HCT116 (cell line): ENCODE measurements around the gene COL9A3. TPM values are rescaled to one million over a fixed set of nuclear protein-coding genes. Genes with fewer than 3 reads are reported as not detected.

ENCODE experiments used
- ATAC-seq: fragments of 200-7000 bp; cut with Tn5 transposase; 2 replicates; pipeline ENCODE4 v1.9.1; 2020; ENCODE audit warnings: mild to moderate bottlenecking, moderate library complexity
- BruUV-seq: library from RNA; stranded (reverse); fragments of 400-500 nt; replicated peaks from 2 replicates; lab custom pipeline; 2021; lab: Mats Ljungman, UMichigan
- CTCF ChIA-PET: fragments of 300-600 bp; sonication (Branson Sonifier 250); formaldehyde crosslinking; loops from one replicate; lab custom pipeline; 2021; ENCODE audit warnings: antibody characterized with exemption; lab: Charles Lee
- POLR2A ChIA-PET: fragments of 300-600, 350-600 bp; sonication (Branson Sonifier 250); formaldehyde crosslinking; loops from one replicate; lab custom pipeline; 2021; ENCODE audit warnings: antibody characterized with exemption; lab: Charles Lee
- RAD21 ChIA-PET, 2 experiments: fragments of 300-600 bp; sonication (Branson Sonifier 250); formaldehyde crosslinking; loops; one replicate each; lab custom pipeline; 2023; ENCODE audit warnings: low total read pairs in 2 of 2; ENCODE audit not compliant: uncharacterized antibody in 2 of 2, unreplicated experiment in 2 of 2, low non-redundant PET in 1 of 2; lab: Charles Lee
- DNase-seq: peaks from one replicate; pipeline ENCODE4 v3.0.0-alpha.2; 2010; ENCODE audit warnings: low read depth, low spot score
- H2AFZ ChIP-seq: fragments of 200-600 bp; shearing (Covaris generic), sonication (generic); 2 replicates; pipeline ENCODE4 v1.6.1; 2017; ENCODE audit warnings: low read depth, mixed run types, mixed read lengths, antibody characterized with exemption, low read length; ENCODE audit not compliant: poor library complexity, severe bottlenecking
- H3K27ac ChIP-seq: 2 replicates; pipeline ENCODE4 v1.5.1; 2012; ENCODE audit warnings: low read depth, low read length
- H3K27me3 ChIP-seq: fragments of 200-600 bp; sonication (generic); 2 replicates; pipeline ENCODE4 v1.6.1; 2016; ENCODE audit warnings: mixed run types, low read length, mixed read lengths; ENCODE audit not compliant: insufficient read depth
- H3K36me3 ChIP-seq, 2 experiments: fragments of 200-500 bp in 1 of 2; fragments of 200-600 bp in 1 of 2; sonication (Bioruptor generic) in 1 of 2; sonication (generic) in 1 of 2; 2 replicates each; pipeline versions ENCODE4 v1.5.1 to v1.6.1; 2014 to 2016; ENCODE audit warnings: low read length in 2 of 2, inconsistent platforms in 1 of 2, mixed read lengths in 1 of 2, mixed run types in 1 of 2; ENCODE audit not compliant: insufficient read depth in 2 of 2, control insufficient read depth in 1 of 2
- H3K4me1 ChIP-seq, 2 experiments: fragments of 200-600 bp in 1 of 2; sonication (generic) in 1 of 2; 2 replicates each; pipeline versions ENCODE4 v1.5.1 to v1.6.1; 2012 to 2017; ENCODE audit warnings: low read length in 2 of 2, inconsistent platforms in 1 of 2, mild to moderate bottlenecking in 1 of 2, mixed read lengths in 1 of 2, mixed run types in 1 of 2, moderate library complexity in 1 of 2; ENCODE audit not compliant: insufficient read depth in 2 of 2, control insufficient read depth in 1 of 2
- H3K4me2 ChIP-seq: fragments of 200-600 bp; sonication (generic); 2 replicates; pipeline ENCODE4 v1.6.1; 2017; ENCODE audit warnings: mixed run types, low read length, mixed read lengths
- H3K4me3 ChIP-seq, 2 experiments: fragments of 200-600 bp in 1 of 2; sonication (generic) in 1 of 2; replicated peaks in 1 of 2; 2 replicates each; pipeline ENCODE4 v1.5.1; 2011 to 2016; ENCODE audit warnings: low read length in 2 of 2, control low read depth in 1 of 2, low read depth in 1 of 2, mild to moderate bottlenecking in 1 of 2, mixed read lengths in 1 of 2, mixed run types in 1 of 2
- H3K79me2 ChIP-seq: fragments of 200-600 bp; sonication (generic); 2 replicates; pipeline ENCODE4 v1.6.1; 2017; ENCODE audit warnings: mild to moderate bottlenecking, mixed run types, low read length, moderate library complexity, mixed read lengths; ENCODE audit not compliant: insufficient read depth
- H3K9ac ChIP-seq: fragments of 200-600 bp; sonication (generic); 2 replicates; pipeline ENCODE4 v1.6.1; 2016; ENCODE audit warnings: low read length, mixed read lengths
- H3K9me2 ChIP-seq: fragments of 200-600 bp; sonication (generic), shearing (Covaris generic); 2 replicates; pipeline ENCODE4 v1.6.1; 2017; ENCODE audit warnings: mixed run types, mild to moderate bottlenecking, moderate library complexity; ENCODE audit not compliant: insufficient read depth
- H3K9me3 ChIP-seq, 2 experiments: fragments of 200-500 bp in 1 of 2; fragments of 200-600 bp in 1 of 2; sonication (Bioruptor generic) in 1 of 2; sonication (generic) in 1 of 2; 2 replicates each; pipeline ENCODE4 v1.6.1; 2014 to 2017; ENCODE audit warnings: low read length in 2 of 2, mixed read lengths in 2 of 2, inconsistent platforms in 1 of 2, low read depth in 1 of 2, mild to moderate bottlenecking in 1 of 2, mixed run types in 1 of 2, moderate library complexity in 1 of 2; ENCODE audit not compliant: control insufficient read depth in 1 of 2, insufficient read depth in 1 of 2
- H4K20me1 ChIP-seq: fragments of 200-600 bp; sonication (generic), shearing (Covaris generic); 2 replicates; pipeline ENCODE4 v1.6.1; 2017; ENCODE audit warnings: mixed run types, mild to moderate bottlenecking, moderate library complexity; ENCODE audit not compliant: insufficient read depth
- ATF3 ChIP-seq: IDR thresholded peaks from 2 replicates; pipeline ENCODE4 v1.6.1; 2012
- CBX3 ChIP-seq: IDR thresholded peaks from 2 replicates; pipeline ENCODE4 v1.6.1; 2012; ENCODE audit warnings: low read depth
- CEBPB ChIP-seq: IDR thresholded peaks from 2 replicates; pipeline ENCODE4 v1.6.1; 2012; ENCODE audit warnings: low read depth
- CTCF ChIP-seq, 3 experiments: fragments of 200-600 bp in 1 of 3; sonication (generic) in 1 of 3; IDR thresholded peaks in 2 of 3; conservative IDR thresholded peaks in 1 of 3; 2 replicates each; pipeline ENCODE4 v1.5.1; 2012 to 2017; ENCODE audit warnings: low read depth in 2 of 3, low read length in 2 of 3, antibody characterized with exemption in 1 of 3, borderline replicate concordance in 1 of 3, control low read depth in 1 of 3, mild to moderate bottlenecking in 1 of 3, mixed read lengths in 1 of 3, mixed run types in 1 of 3, moderate library complexity in 1 of 3; ENCODE audit not compliant: insufficient read depth in 1 of 3
- EGR1 ChIP-seq: IDR thresholded peaks from 2 replicates; pipeline ENCODE4 v1.6.1; 2012; ENCODE audit warnings: low read depth
- ELF1 ChIP-seq: IDR thresholded peaks from 2 replicates; pipeline ENCODE4 v1.6.1; 2012; ENCODE audit warnings: low read depth, borderline replicate concordance
- EZH2 ChIP-seq: fragments of 200-600 bp; sonication (generic); IDR thresholded peaks from 2 replicates; pipeline ENCODE4 v1.6.1; 2017; ENCODE audit warnings: antibody characterized with exemption, mixed run types
- EZH2phosphoT487 ChIP-seq: fragments of 200-600 bp; IDR thresholded peaks from 2 replicates; pipeline ENCODE4 v1.6.1; 2018; ENCODE audit warnings: antibody characterized with exemption, borderline replicate concordance
- JUND ChIP-seq: IDR thresholded peaks from 2 replicates; pipeline ENCODE4 v1.6.1; 2012
- RAD21 ChIP-seq: IDR thresholded peaks from 2 replicates; pipeline ENCODE4 v1.6.1; 2012; ENCODE audit warnings: low read depth, mild to moderate bottlenecking
- SRF ChIP-seq: IDR thresholded peaks from 2 replicates; pipeline ENCODE4 v1.6.1; 2012; ENCODE audit warnings: low read depth
- TCF7L2 ChIP-seq: IDR thresholded peaks from 2 replicates; pipeline ENCODE4 v1.7.0; 2011; ENCODE audit warnings: borderline replicate concordance, inconsistent platforms; ENCODE audit not compliant: insufficient read depth, insufficient read length; ENCODE audit errors: extremely low read depth
- YY1 ChIP-seq: IDR thresholded peaks from 2 replicates; pipeline ENCODE4 v1.6.1; 2011; ENCODE audit warnings: low read length, low read depth, moderate library complexity, mild to moderate bottlenecking; ENCODE audit not compliant: insufficient replicate concordance; ENCODE audit errors: extremely low read depth
- ZBTB33 ChIP-seq: IDR thresholded peaks from 2 replicates; pipeline ENCODE4 v1.6.1; 2011; ENCODE audit warnings: mild to moderate bottlenecking, low read length, moderate library complexity; ENCODE audit not compliant: insufficient replicate concordance; ENCODE audit errors: extremely low read depth
- ZFX ChIP-seq: fragments of 450-650 bp; IDR thresholded peaks from 2 replicates; pipeline ENCODE4 v1.6.1; 2017
- intact Hi-C: fragments of 100-400 bp; cut with micrococcal nuclease; formaldehyde crosslinking; loops from 2 replicates; pipeline ENCODE4 v1.10.0; 2022
- total RNA-seq: library from RNA; stranded (reverse); gene quantifications from one replicate; pipeline ENCODE4 v1.2.1, GENCODE V29; 2021; ENCODE audit not compliant: unreplicated experiment

Gene COL9A3
- total RNA-seq, 1 experiment from 2014 or later, result 29.7 TPM

- BruUV-seq, result no TSS peak
- no peak for TF ChIP-seq EZH2
- Histone ChIP-seq H2AFZ (no peak overlapping the region), H3K9me3 (no peaks in the 10 kb centered on the region), H3K4me2 (no peak overlapping the region), H3K9me2 (no peaks in the 10 kb centered on the region), H3K36me3 (no peaks in the 10 kb centered on the region), H3K79me2 (no peaks in the 10 kb centered on the region), H3K4me3 (no peak overlapping the region), H4K20me1 (no peaks in the 10 kb centered on the region), H3K9ac (no peak overlapping the region), H3K27me3 (no peaks in the 10 kb centered on the region), H3K4me1 (peaks cover 13 to 28% of the 10 kb centered on the region in 2 experiments), H3K27ac (no peak overlapping the region)
- RAD21 ChIA-PET, result no interaction called here
- ATAC-seq, result no peak
- DNase-seq, result no peak
- intact Hi-C loops, result no loop called here
- CTCF ChIA-PET, result no interaction called here
- POLR2A ChIA-PET, result no interaction called here
Observed at GRCh38 chr20:62788607-62789006, 28.2 kb upstream of the COL9A3 start.

- RAD21 ChIA-PET, result interaction anchor here in 1 of 2 experiments (0.7 kb wide), 1 partner anchor 33 kb away, joined by 5 read pairs; no protein-coding TSS in a partner anchor
- H3K27me3 ChIP-seq, result no peaks in the 10 kb centered on the region
- intact Hi-C loops, result loop anchor here (5.0 kb wide), 1 partner anchor 288 kb away; no protein-coding TSS in a partner anchor
- H3K4me3 ChIP-seq, result no peak overlapping the region
- CTCF ChIA-PET, result interaction anchor here (1.7 kb wide), 1 partner anchor 7 kb away, joined by 9 read pairs; no protein-coding TSS in a partner anchor
- no peaks in the 10 kb centered on the region for H4K20me1 ChIP-seq
- H3K79me2 ChIP-seq, result no peaks in the 10 kb centered on the region
- H3K9me2 ChIP-seq, result no peaks in the 10 kb centered on the region
- no peaks in the 10 kb centered on the region for H3K9me3 ChIP-seq
- H2AFZ ChIP-seq, result no peak overlapping the region
- H3K4me1 ChIP-seq, result peaks cover 15 to 40% of the 10 kb centered on the region in 2 experiments
- POLR2A ChIA-PET, result no interaction called here
- H3K36me3 ChIP-seq, result no peaks in the 10 kb centered on the region
- H3K27ac ChIP-seq, result no peak overlapping the region
- no peak for DNase-seq
- H3K9ac ChIP-seq, result no peak overlapping the region
- H3K4me2 ChIP-seq, result no peak overlapping the region
- no peak for ATAC-seq
- BruUV-seq, result no TSS peak
- TF ChIP-seq EGR1, result no peak
- TF ChIP-seq RAD21, result no peak
- TF ChIP-seq CEBPB, result no peak
- TF ChIP-seq ATF3, result no peak
- TF ChIP-seq CTCF (IDR thresholded peaks at IDR 0.05 in 2 of 3, conservative IDR thresholded peaks at IDR 0.05 in 1 of 3; ENCODE audit: borderline replicate concordance in 1 of 3, insufficient read depth in 1 of 3, low read depth in 2 of 3, low read length in 2 of 3), result no peak
- no peak for TF ChIP-seq EZH2phosphoT487
- TF ChIP-seq SRF, result no peak
- no peak for TF ChIP-seq ZFX
- TF ChIP-seq JUND, result no peak
- TF ChIP-seq EZH2, result no peak
- no peak for TF ChIP-seq CBX3
- no peak for TF ChIP-seq ELF1
- no peak for TF ChIP-seq TCF7L2
- TF ChIP-seq YY1, result no peak
- no peak for TF ChIP-seq ZBTB33
Observed at GRCh38 chr20:62790075-62790474, 26.8 kb upstream of the COL9A3 start.
